Measurements from ENCODE around the gene LRCH2.

DNA sequence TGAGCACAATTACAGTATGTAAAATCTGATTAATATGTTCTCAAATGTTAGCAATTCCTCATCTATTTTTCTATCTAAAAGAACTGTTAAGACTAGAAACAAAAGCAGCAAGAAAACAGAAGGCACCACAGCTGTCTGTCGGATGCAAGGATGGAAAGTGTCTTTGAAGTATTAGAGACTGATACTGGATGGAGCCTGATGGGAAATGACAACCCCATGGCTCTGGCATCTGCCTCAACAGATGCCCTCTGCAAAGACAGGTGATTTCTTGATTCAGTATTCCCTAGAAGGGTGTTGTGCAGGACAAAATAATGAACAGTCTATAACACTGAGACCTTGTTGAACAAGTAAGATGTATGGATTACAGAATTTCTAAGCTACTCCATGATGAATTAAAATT, 19.7 kb downstream of the LRCH2 start:
- TF ChIP-seq, protein P1, sequence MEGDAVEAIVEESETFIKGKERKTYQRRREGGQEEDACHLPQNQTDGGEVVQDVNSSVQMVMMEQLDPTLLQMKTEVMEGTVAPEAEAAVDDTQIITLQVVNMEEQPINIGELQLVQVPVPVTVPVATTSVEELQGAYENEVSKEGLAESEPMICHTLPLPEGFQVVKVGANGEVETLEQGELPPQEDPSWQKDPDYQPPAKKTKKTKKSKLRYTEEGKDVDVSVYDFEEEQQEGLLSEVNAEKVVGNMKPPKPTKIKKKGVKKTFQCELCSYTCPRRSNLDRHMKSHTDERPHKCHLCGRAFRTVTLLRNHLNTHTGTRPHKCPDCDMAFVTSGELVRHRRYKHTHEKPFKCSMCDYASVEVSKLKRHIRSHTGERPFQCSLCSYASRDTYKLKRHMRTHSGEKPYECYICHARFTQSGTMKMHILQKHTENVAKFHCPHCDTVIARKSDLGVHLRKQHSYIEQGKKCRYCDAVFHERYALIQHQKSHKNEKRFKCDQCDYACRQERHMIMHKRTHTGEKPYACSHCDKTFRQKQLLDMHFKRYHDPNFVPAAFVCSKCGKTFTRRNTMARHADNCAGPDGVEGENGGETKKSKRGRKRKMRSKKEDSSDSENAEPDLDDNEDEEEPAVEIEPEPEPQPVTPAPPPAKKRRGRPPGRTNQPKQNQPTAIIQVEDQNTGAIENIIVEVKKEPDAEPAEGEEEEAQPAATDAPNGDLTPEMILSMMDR (conservative IDR thresholded peaks at IDR 0.05; ENCODE audit: low read depth, low read length): no peak
- TF ChIP-seq POLR2A (IDR thresholded peaks at IDR 0.05; ENCODE audit: low read depth, low read length): no peak
- TF ChIP-seq SMC3 (IDR thresholded peaks at IDR 0.05; ENCODE audit: low read depth, low read length): no peak
- TF ChIP-seq MAZ (IDR thresholded peaks at IDR 0.05; ENCODE audit: borderline replicate concordance, low read depth, low read length): no peak
- TF ChIP-seq, protein P2, sequence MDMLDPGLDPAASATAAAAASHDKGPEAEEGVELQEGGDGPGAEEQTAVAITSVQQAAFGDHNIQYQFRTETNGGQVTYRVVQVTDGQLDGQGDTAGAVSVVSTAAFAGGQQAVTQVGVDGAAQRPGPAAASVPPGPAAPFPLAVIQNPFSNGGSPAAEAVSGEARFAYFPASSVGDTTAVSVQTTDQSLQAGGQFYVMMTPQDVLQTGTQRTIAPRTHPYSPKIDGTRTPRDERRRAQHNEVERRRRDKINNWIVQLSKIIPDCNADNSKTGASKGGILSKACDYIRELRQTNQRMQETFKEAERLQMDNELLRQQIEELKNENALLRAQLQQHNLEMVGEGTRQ (IDR thresholded peaks at IDR 0.05; ENCODE audit: low read depth, low read length): no peak
- no peak for TF ChIP-seq NFE2L2 (IDR thresholded peaks at IDR 0.05; ENCODE audit: low read depth, low read length)
- no peak for TF ChIP-seq RAD21 (IDR thresholded peaks at IDR 0.05; ENCODE audit: low read length)
- no peak for TF ChIP-seq BHLHE40 (IDR thresholded peaks at IDR 0.05; ENCODE audit: low read depth, low read length)
- no peak for TF ChIP-seq CEBPB (IDR thresholded peaks at IDR 0.05; ENCODE audit: low read depth, low read length)
- TF ChIP-seq, protein P3, sequence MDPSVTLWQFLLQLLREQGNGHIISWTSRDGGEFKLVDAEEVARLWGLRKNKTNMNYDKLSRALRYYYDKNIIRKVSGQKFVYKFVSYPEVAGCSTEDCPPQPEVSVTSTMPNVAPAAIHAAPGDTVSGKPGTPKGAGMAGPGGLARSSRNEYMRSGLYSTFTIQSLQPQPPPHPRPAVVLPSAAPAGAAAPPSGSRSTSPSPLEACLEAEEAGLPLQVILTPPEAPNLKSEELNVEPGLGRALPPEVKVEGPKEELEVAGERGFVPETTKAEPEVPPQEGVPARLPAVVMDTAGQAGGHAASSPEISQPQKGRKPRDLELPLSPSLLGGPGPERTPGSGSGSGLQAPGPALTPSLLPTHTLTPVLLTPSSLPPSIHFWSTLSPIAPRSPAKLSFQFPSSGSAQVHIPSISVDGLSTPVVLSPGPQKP (IDR thresholded peaks at IDR 0.05; ENCODE audit: borderline replicate concordance, low read depth, low read length): no peak
- TF ChIP-seq MAFK (IDR thresholded peaks at IDR 0.05; ENCODE audit: low read depth, low read length): no peak
- TF ChIP-seq MXI1 (IDR thresholded peaks at IDR 0.05; ENCODE audit: borderline replicate concordance, low read depth, low read length): no peak
- TF ChIP-seq RFX5 (IDR thresholded peaks at IDR 0.05; ENCODE audit: low read depth, low read length): no peak
